ENCODE measurements around the gene VPS35L.
"Not testable (repeated sequence)": the region's sequence is repeated elsewhere in the genome, so short reads cannot be mapped to it uniquely, and the experiment has no call there.

Gene VPS35L

DNA sequence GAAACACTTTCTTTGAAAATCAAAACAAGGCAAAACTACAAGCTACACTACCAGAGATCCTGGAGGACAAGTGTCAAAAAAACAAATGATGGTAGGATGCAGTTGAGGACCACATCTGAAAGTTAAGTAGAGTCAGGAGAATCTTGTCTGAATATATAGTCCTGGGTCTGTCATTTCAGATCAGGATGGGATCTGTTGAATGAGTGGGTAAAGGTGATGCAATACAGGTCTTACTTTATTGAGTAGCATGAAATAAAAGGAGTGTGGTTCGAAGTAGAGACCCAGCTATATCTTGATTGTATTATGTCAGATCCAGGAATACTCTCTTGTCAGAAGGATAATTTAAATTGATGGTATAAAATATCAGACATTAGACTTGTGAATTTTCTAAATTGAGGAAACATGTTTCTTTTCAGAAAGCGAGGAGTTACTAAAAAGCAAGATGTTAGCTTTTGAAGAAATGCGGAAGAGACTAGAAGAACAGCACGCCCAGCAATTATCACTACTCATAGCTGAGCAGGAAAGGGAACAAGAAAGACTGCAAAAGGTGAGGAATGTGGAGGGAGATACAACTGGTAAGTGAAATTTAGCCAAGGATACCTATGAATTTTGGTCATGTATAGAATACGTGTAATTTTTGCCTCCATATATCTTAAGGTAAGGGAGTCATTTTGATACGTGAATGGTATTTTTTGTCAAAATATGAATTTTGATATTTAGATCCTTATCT, 15.1 kb upstream of the VPS35L start:
- DNase-seq = no peak
- Histone ChIP-seq H3K4me3 (ENCODE audit: low read length) (no peak overlapping the region), H3K23ac (ENCODE audit: low read length) (no peak overlapping the region), H3K27me3 (ENCODE audit: insufficient read depth, low read length, poor library complexity) (no peaks in the 10 kb centered on the region), H4K8ac (ENCODE audit: low read depth, low read length) (no peak overlapping the region), H2BK120ac (ENCODE audit: low read depth, low read length) (no peak overlapping the region), H3K27ac (ENCODE audit: low read depth, low read length) (no peak overlapping the region), H3K79me1 (ENCODE audit: low read length) (no peaks in the 10 kb centered on the region), H3K9ac (ENCODE audit: low read length) (no peak overlapping the region), H2BK15ac (replicated peaks; ENCODE audit: low read depth) (no peak overlapping the region), H2BK5ac (ENCODE audit: low read length) (no peak overlapping the region), H3K79me2 (ENCODE audit: control insufficient read depth, insufficient read depth, low read length) (no peaks in the 10 kb centered on the region), H3K4me1 (ENCODE audit: control insufficient read depth, low read depth, low read length) (no peaks in the 10 kb centered on the region), H2AK5ac (ENCODE audit: low read length) (no peak overlapping the region), H3K36me3 (ENCODE audit: control insufficient read depth, insufficient read depth, low read length) (no peaks in the 10 kb centered on the region), H3K4ac (ENCODE audit: low read depth, low read length) (no peak overlapping the region), H3K4me2 (ENCODE audit: low read length) (no peak overlapping the region), H3K18ac (ENCODE audit: low read length) (no peak overlapping the region), H4K5ac (ENCODE audit: low read length) (no peak overlapping the region), H3K56ac (ENCODE audit: low read length) (no peak overlapping the region)
- 100% methylated on average over 2 of the region's 6 CpGs for WGBS (ENCODE audit: extremely low coverage, insufficient coverage, low lambda C conversion rate)

DNA sequence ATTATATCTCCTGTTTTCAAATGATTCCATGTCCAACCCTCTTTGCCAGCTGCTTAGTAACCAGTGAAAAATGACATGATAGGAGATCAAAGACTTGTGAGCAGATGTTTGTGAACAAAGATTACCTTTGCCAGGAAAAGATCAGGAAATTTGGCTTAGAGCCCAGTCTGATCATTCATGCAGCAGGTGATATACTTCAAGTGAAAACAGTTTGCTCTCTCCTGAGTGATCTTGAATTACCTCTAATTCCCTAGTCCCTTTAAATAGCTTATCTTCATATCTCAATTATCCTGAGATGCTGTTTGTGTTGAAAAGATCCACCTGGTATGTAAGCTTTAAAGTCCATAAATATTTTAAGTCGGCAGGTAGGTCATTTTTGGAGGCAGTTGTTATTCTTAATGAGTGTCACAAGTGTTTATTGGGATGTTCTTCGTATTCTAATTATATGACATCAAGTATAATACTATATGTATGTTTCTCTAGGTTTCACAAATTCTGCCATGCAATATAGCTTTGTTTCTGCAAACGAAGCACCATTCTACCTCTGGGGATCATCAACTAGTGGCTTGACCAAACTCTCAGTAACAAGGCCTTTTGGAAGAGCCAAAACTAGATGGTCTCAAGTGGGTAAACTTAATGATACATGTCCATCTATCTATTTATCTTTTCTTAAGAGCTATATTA, 13.2 kb upstream of the VPS35L start:
- WGBS (ENCODE audit: extremely low coverage, insufficient coverage, low lambda C conversion rate) = no CpG with 5 or more reads among the region's 3 CpGs
- Histone ChIP-seq H3K4me2 (ENCODE audit: low read length) (no peak overlapping the region), H2BK15ac (replicated peaks; ENCODE audit: low read depth) (no peak overlapping the region), H3K4ac (ENCODE audit: low read depth, low read length) (no peak overlapping the region), H3K36me3 (ENCODE audit: control insufficient read depth, insufficient read depth, low read length) (no peaks in the 10 kb centered on the region), H3K4me1 (ENCODE audit: control insufficient read depth, low read depth, low read length) (no peaks in the 10 kb centered on the region), H3K27ac (ENCODE audit: low read depth, low read length) (no peak overlapping the region), H3K23ac (ENCODE audit: low read length) (no peak overlapping the region), H2AK5ac (ENCODE audit: low read length) (no peak overlapping the region), H3K56ac (ENCODE audit: low read length) (no peak overlapping the region), H3K79me1 (ENCODE audit: low read length) (no peaks in the 10 kb centered on the region), H3K79me2 (ENCODE audit: control insufficient read depth, insufficient read depth, low read length) (no peaks in the 10 kb centered on the region), H3K18ac (ENCODE audit: low read length) (no peak overlapping the region), H3K9ac (ENCODE audit: low read length) (no peak overlapping the region), H4K8ac (ENCODE audit: low read depth, low read length) (no peak overlapping the region), H3K4me3 (ENCODE audit: low read length) (no peak overlapping the region), H4K5ac (ENCODE audit: low read length) (no peak overlapping the region), H2BK120ac (ENCODE audit: low read depth, low read length) (no peak overlapping the region), H2BK5ac (ENCODE audit: low read length) (no peak overlapping the region), H3K27me3 (ENCODE audit: insufficient read depth, low read length, poor library complexity) (no peaks in the 10 kb centered on the region)
- DNase-seq = no peak

DNA sequence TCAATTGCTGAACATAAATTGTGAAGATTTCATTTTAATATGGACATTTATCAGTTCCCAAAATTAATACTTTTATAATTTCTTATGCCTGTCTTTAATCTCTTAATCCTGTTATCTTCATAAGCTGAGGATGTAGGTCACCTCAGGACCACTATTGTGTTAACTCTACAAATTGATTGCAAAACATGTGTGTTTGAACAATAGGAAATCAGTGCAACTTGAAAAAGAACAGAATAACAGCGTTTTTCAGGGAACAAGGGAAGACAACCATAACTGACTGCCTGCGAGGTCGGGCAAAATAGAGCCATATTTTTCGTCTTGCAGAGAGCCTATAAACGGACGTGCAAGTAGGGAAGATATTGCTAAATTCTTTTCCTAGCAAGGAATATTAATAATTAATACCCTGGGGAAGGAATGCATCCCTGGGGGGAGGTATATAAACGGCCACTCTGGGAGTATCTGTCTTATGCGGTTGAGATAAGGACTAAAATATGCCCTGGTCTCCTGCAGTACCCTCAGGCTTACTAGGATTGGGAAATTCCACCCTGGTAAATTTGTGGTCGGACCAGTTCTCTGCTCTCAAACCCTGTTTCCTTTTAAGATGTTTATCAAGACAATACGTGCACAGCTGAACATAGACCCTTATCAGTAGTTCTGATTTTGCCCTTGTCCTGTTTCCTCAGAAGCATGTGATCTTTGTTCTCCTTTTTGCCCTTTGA, 12.1 kb upstream of the VPS35L start:
- H3K36me3 ChIP-seq (ENCODE audit: control insufficient read depth, insufficient read depth, low read length); H3K4me3 ChIP-seq (ENCODE audit: low read length); H3K27ac ChIP-seq (ENCODE audit: low read depth, low read length); H3K9ac ChIP-seq (ENCODE audit: low read length); H2BK120ac ChIP-seq (ENCODE audit: low read depth, low read length); H2AK5ac ChIP-seq (ENCODE audit: low read length); H3K18ac ChIP-seq (ENCODE audit: low read length); H3K27me3 ChIP-seq (ENCODE audit: insufficient read depth, low read length, poor library complexity); H3K79me1 ChIP-seq (ENCODE audit: low read length); H2BK15ac ChIP-seq (replicated peaks; ENCODE audit: low read depth); H2BK5ac ChIP-seq (ENCODE audit: low read length); H3K23ac ChIP-seq (ENCODE audit: low read length); DNase-seq; H3K4me2 ChIP-seq (ENCODE audit: low read length); H4K5ac ChIP-seq (ENCODE audit: low read length); H3K4ac ChIP-seq (ENCODE audit: low read depth, low read length); H3K79me2 ChIP-seq (ENCODE audit: control insufficient read depth, insufficient read depth, low read length); H3K4me1 ChIP-seq (ENCODE audit: control insufficient read depth, low read depth, low read length); H4K8ac ChIP-seq (ENCODE audit: low read depth, low read length); H3K56ac ChIP-seq (ENCODE audit: low read length): not testable (repeated sequence)
- no CpG with 5 or more reads among the region's 10 CpGs for WGBS (ENCODE audit: extremely low coverage, insufficient coverage, low lambda C conversion rate)

DNA sequence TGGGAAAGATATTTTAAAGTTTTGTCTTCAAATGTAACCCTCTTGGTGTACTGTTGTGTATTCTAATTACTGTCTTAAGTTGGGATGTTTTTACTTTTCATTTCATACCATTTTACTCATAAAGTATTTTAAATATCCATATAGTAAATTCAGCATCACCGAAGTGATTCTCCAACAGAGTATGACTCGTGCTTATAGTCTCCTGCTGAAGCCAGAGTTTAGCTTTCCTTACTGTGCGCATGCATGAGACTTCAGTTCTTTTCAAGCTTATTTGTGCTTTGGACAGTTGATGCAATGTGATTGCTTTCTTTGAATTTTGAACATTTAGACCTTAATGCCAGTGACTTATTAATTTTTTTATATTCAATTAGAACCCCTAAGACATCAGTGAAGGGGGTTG, 7.4 kb upstream of the VPS35L start:
- H3K23ac ChIP-seq (ENCODE audit: low read length) = no peak overlapping the region
- no peak overlapping the region for H2BK120ac ChIP-seq (ENCODE audit: low read depth, low read length)
- no peak overlapping the region for H3K9ac ChIP-seq (ENCODE audit: low read length)
- no peak overlapping the region for H2AK5ac ChIP-seq (ENCODE audit: low read length)
- H3K27me3 ChIP-seq (ENCODE audit: insufficient read depth, low read length, poor library complexity) = no peaks in the 10 kb centered on the region
- H2BK5ac ChIP-seq (ENCODE audit: low read length) = no peak overlapping the region
- no peaks in the 10 kb centered on the region for H3K79me1 ChIP-seq (ENCODE audit: low read length)
- H4K5ac ChIP-seq (ENCODE audit: low read length) = no peak overlapping the region
- DNase-seq = no peak
- H3K79me2 ChIP-seq (ENCODE audit: control insufficient read depth, insufficient read depth, low read length) = no peaks in the 10 kb centered on the region
- no peaks in the 10 kb centered on the region for H3K4me1 ChIP-seq (ENCODE audit: control insufficient read depth, low read depth, low read length)
- H2BK15ac ChIP-seq (replicated peaks; ENCODE audit: low read depth) = no peak overlapping the region
- no peak overlapping the region for H3K4me3 ChIP-seq (ENCODE audit: low read length)
- no peak overlapping the region for H4K8ac ChIP-seq (ENCODE audit: low read depth, low read length)
- H3K36me3 ChIP-seq (ENCODE audit: control insufficient read depth, insufficient read depth, low read length) = no peaks in the 10 kb centered on the region
- no peak overlapping the region for H3K18ac ChIP-seq (ENCODE audit: low read length)
- no peak overlapping the region for H3K4ac ChIP-seq (ENCODE audit: low read depth, low read length)
- H3K56ac ChIP-seq (ENCODE audit: low read length) = no peak overlapping the region
- no peak overlapping the region for H3K27ac ChIP-seq (ENCODE audit: low read depth, low read length)
- no peak overlapping the region for H3K4me2 ChIP-seq (ENCODE audit: low read length)
- no CpG with 5 or more reads among the region's 3 CpGs for WGBS (ENCODE audit: extremely low coverage, insufficient coverage, low lambda C conversion rate)

DNA sequence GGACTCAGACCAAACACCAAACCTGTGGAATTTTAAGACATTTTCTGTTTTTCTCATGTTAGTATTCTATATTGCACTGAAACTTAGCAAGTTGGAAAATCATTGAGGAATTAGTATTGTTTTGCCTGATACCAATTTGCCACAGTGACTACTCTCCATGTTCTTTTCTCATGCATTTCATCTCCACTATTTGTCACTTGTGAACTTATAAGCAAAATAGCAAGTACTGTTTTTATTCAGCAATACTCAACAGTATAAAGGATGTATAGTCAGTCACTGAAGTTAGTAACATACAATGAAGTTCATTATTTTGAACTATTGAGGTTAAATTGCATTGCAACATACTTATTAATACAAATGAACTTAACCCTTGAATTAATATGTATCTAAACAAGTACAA, 5.8 kb upstream of the VPS35L start:
- Histone ChIP-seq H3K4me2 (ENCODE audit: low read length) (no peak overlapping the region), H3K4me3 (ENCODE audit: low read length) (no peak overlapping the region), H3K79me1 (ENCODE audit: low read length) (no peaks in the 10 kb centered on the region), H3K27ac (ENCODE audit: low read depth, low read length) (no peak overlapping the region), H3K56ac (ENCODE audit: low read length) (no peak overlapping the region), H2BK120ac (ENCODE audit: low read depth, low read length) (no peak overlapping the region), H3K79me2 (ENCODE audit: control insufficient read depth, insufficient read depth, low read length) (no peaks in the 10 kb centered on the region), H3K18ac (ENCODE audit: low read length) (no peak overlapping the region), H3K36me3 (ENCODE audit: control insufficient read depth, insufficient read depth, low read length) (no peaks in the 10 kb centered on the region), H3K27me3 (ENCODE audit: insufficient read depth, low read length, poor library complexity) (no peaks in the 10 kb centered on the region), H2AK5ac (ENCODE audit: low read length) (no peak overlapping the region), H3K9ac (ENCODE audit: low read length) (no peak overlapping the region), H3K4ac (ENCODE audit: low read depth, low read length) (no peak overlapping the region), H4K8ac (ENCODE audit: low read depth, low read length) (no peak overlapping the region), H3K4me1 (ENCODE audit: control insufficient read depth, low read depth, low read length) (no peaks in the 10 kb centered on the region), H3K23ac (ENCODE audit: low read length) (no peak overlapping the region), H2BK5ac (ENCODE audit: low read length) (no peak overlapping the region), H4K5ac (ENCODE audit: low read length) (no peak overlapping the region), H2BK15ac (replicated peaks; ENCODE audit: low read depth) (no peak overlapping the region)
- DNase-seq = no peak

Data from mesendoderm (in vitro differentiated cells).